Measurements from ENCODE around the gene MAGEA9.
"Not testable (repeated sequence)": the region's sequence is repeated elsewhere in the genome, so short reads cannot be mapped to it uniquely, and the experiment has no call there.

Gene MAGEA9

DNA sequence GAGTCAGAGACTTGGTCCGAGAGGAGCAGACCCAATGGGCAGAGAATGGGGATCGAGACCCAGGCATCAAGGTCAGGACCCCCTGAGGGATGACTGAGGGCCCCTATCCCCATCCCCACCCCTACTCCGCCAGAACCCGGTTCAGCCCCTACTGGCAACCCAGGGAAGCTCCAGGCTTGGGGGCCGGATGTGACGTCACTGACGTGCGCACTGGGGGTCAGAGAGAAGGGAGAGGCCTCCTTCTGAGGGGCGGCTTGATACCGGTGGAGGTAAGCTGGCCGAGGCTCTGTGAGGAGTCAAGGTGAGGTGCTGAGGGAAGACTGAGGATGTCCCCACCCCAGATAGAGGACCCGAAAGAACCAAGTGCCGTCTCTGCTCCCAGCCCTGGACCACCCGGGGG, at the start of gene MAGEA9:
TSS of gene MAGEA9 (plus strand) at position 204 of the 400 bp plus-strand sequence. CDS start 4,281 bp downstream, outside the sequence.
- DNase-seq, result not testable (repeated sequence)

- not testable (repeated sequence) for DNase-seq
Observed at GRCh38 chrX:149742269-149742668, 39.5 kb upstream of the MAGEA9 start.

DNA sequence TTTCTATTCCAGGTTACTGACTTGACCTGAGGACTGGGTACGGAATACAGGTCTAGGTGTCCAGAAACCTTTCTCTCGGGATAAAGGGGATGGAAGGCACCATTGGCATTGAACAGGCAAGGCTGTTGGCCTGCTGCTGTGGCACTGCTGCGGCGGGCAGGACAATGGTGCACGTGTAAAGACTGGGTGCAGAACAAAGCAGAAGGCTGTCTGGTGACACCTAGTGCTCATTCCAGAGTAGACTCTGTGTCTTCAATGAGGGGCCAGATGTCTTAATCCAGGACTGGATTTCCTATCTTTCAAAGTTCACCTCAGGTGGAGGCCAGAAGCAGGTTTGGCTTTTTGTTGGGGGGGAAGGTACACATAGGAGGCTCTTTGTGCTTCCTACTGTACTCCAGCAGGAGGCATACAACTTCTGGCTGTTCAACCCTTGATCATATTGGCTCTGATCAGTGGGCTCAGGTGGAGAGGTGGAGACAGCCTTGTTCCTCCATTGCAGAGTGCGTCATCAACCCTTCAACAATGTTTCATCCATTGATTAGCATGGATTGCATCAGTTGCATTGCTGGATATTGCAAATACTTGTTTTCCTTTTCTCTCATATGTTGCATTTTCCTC, 35.2 kb upstream of the MAGEA9 start:
- not testable (repeated sequence) for DNase-seq

- no peak for DNase-seq
Observed at GRCh38 chrX:149757206-149758067, 24.3 kb upstream of the MAGEA9 start.

DNA sequence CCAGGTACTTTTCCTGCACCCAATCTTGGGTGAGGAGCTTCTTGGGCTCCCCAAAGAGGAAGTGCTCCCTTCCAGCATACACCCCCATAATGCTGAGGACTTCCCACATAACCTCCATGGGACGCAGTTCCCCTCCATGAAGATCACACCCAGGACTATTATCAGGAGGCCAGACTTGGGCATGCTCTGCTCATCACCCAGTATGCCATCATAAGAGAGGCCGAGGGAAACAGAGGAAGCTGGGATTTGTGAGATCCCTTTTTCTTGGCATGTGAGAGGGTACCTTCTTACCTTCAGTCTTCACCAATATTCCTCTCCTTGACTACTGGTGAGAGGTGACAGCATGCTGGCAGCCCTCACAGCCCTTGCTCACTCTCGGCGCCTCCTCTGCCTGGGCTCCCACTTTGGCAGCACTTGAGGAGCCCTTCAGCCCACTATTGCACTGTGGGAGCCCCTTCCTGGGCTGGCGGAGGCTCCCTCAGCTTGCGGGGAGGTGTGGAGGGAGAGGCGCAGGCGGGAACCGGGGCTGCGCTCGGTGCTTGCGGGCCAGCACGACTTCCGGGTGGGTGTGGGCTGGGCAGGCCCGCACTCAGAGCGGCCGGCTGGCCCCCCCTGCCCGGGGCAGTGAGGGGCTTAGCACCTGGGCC, 23.5 kb upstream of the MAGEA9 start:
- no peak for DNase-seq

DNA sequence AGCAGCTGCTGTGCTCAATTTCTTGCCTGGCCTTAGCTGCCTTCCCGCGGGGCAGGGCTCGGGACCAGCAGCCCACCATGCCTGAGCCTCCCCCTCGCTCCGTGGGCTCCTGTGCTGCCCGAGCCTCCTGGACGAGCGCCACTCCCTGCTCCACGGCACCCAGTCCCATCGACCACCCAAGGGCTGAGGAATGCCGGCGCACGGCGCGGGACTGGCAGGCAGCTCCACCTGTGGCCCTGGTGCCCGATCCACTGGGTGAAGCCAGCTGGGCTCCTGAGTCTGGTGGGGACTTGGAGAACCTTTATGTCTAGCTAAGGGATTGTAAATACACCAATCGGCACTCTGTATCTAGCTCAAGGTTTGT, 23.0 kb upstream of the MAGEA9 start:
- DNase-seq, result not testable (repeated sequence)

DNA sequence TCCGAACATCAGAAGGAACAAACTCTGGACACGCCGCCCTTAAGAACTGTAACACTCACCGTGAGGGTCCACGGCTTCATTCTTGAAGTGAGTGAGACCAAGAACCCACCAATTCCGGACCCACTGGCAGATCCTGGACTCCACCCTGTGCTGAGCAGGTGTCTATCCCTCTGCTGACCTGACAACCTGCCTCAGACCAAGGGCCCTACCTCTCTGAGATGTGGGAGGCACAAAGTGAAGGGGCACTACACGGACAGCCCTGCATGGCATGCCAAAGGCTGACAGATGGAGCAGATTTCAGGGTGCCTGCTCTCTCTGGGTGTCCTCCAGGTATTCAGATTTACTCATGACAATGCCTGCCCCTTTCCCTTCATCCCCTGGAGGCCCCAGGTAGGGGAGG, 21.9 kb upstream of the MAGEA9 start:
- DNase-seq, result no peak

GRCh38 chrX:149760965-149761364, 20.8 kb upstream of the MAGEA9 start:
- DNase-seq, result no peak

DNA sequence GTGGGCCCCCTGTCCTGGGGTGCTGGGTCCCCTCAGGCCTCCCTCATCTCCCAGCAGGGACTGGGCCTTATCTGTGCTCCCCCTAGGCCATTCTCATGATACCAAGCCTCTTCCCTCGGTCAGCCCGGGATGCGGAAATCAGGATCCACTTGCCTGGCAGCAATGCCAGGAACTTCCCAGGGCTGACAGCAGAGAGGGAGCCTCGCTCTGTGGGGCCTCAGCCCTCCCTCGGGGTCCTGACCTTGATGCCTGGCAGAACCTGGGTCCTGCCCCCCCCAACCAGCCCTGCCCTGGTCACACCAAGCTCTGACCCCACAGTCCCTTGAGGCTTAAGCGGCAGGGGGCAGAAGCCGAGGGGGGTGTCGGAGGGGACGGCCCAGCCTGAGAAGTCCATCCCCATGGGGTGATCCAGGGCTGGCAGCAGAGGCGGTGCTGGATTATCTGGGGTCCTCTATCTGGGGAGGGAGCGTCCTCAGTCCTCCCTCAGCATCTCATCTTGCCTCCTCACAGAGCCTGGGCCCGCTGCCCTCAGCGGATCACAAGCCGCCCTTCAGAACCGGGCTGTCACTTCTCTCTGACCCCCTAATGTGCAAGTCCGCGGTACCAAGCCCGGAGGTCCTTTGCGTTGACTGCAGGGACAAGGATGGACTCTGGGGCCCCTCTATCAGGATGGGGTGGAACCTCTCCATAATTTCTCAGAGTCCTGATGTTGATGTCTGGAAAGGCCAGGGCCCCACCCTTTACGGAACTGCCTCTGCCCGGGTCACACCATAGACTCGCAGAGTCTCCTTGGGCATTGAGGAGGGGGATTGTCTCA, 19.7 kb upstream of the MAGEA9 start:
- not testable (repeated sequence) for DNase-seq

GRCh38 chrX:149762696-149763614, 18.8 kb upstream of the MAGEA9 start:
- DNase-seq, result no peak

- DNase-seq, result not testable (repeated sequence)
Observed at GRCh38 chrX:149770344-149770743, 11.4 kb upstream of the MAGEA9 start.

- DNase-seq, result not testable (repeated sequence)
Observed at GRCh38 chrX:149773026-149773425, 8.7 kb upstream of the MAGEA9 start.

DNA sequence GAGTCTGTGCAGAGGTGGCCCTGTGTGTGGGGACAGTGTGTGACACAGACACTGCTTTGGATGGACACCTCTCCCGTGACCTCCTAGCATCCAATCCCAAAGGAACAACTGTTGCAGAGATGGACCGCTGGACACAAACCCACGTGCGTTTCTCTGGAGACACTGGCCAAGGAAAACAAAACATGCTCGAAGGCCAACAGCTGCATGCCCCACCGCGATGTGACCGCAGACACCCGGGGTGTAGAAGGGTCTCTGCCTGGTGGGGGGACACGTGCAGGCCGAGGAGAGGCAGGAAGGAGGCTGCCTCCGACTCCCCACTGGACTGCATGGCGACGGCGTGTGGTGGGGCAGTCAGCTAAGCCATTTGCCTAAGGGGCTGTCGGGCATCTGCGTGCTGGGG, 8.0 kb upstream of the MAGEA9 start, which contains the start of gene HSFX1:
TSS of gene HSFX1 (plus strand) at position 301 of the 400 bp plus-strand sequence. CDS start 614 bp downstream, outside the sequence.
- DNase-seq, result not testable (repeated sequence)

GRCh38 chrX:149777999-149778398, 3.7 kb upstream of the MAGEA9 start:
- DNase-seq, result not testable (repeated sequence)

- DNase-seq, result not testable (repeated sequence)
Observed at GRCh38 chrX:149795531-149795930, 13.8 kb downstream of the MAGEA9 start.

GRCh38 chrX:149799095-149799714, 17.5 kb downstream of the MAGEA9 start:
- no peak for DNase-seq

- DNase-seq, result no peak
Observed at GRCh38 chrX:149799938-149800337, 18.2 kb downstream of the MAGEA9 start.

DNA sequence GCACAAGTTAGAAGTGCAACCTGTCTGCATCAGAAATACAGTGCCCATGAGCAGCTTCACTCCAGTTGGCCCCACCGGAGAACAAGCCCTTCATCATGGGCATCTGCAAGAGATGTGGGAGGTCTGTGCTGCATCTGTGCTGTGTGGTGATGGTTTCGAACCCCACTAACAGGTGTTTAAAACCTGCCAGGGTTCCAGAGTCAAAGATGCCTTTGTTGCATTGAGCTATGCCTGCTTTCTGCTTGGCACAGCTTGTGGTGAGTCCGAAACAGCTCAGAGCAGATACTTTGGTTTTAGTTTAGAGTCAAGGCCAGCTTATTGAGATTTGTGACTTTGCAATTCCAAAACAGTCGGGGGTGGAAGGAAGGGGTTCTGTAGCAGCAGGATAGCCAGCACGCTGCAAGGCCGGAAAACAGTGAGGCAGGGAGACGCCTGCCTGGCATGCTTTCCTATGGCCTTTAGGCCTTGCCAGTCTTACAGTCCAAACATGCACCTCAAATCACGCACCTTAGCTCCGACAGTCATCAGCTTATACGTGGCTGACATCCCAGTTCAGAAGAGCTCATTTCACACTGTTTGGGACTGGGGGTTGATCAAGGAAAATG, 21.8 kb downstream of the MAGEA9 start:
- no peak for DNase-seq

- no peak for DNase-seq
Observed at GRCh38 chrX:149804102-149804501, 22.4 kb downstream of the MAGEA9 start.

Measured in hypothalamus (tissue), 51 donors.